Psoas muscle (tissue), 8 donors: ENCODE results near the gene DIO3. TPM values are rescaled to one million over a fixed set of nuclear protein-coding genes. Genes with fewer than 3 reads are reported as not detected.

Experiments
- ATAC-seq, 4 donors: fragments of 200-7000 bp; cut with Tn5 transposase; one replicate each; pipeline ENCODE4 v1.9.1; 2020; ENCODE audit warnings: moderate library complexity in 3 of 4, mild to moderate bottlenecking in 2 of 4
- DNase-seq, 2 donors: peaks; one replicate each; pipeline ENCODE4 v3.0.0-alpha.2; 2020
- H3K27ac ChIP-seq: fragments of 200-600 bp; one replicate; pipeline ENCODE4 v1.8.0; 2022
- H3K27me3 ChIP-seq, 3 donors: fragments of 200-600 bp in 1 of 3; one replicate each; pipeline versions ENCODE4 v1.6.1 to v1.8.0; 2013 to 2022; ENCODE audit warnings: low read length in 2 of 3, mild to moderate bottlenecking in 2 of 3, moderate library complexity in 1 of 3; ENCODE audit not compliant: insufficient read depth in 3 of 3
- H3K36me3 ChIP-seq, 2 donors: fragments of 200-600 bp in 1 of 2; one replicate each; pipeline versions ENCODE4 v1.6.1 to v1.8.0; 2013 to 2022; ENCODE audit warnings: low read depth in 1 of 2, mild to moderate bottlenecking in 1 of 2, moderate library complexity in 1 of 2; ENCODE audit not compliant: insufficient read depth in 1 of 2
- H3K4me1 ChIP-seq: fragments of 200-600 bp; one replicate; pipeline ENCODE4 v1.8.0; 2022
- H3K4me3 ChIP-seq: fragments of 200-600 bp; one replicate; pipeline ENCODE4 v1.8.0; 2022; ENCODE audit warnings: mild to moderate bottlenecking
- H3K9me3 ChIP-seq: fragments of 200-600 bp; one replicate; pipeline ENCODE4 v1.8.0; 2022
- WGBS, 3 donors: extraction: QIAGEN DNeasy Blood & Tissue Kit; methylation state at CpG; one replicate each; pipeline versions ENCODE4 v1.1.6 to v1.1.7; 2013; 5-methylcytosine and 5-hydroxymethylcytosine counted together
- intact Hi-C, 2 donors: fragments of 100-400 bp; cut with DNase I; formaldehyde crosslinking; loops; one replicate each; pipeline versions ENCODE4 v1.11.0 to v1.14.2; 2022
- polyA plus RNA-seq, 3 donors: library from polyadenylated mRNA; stranded (reverse); fragments of 200-250 nt; gene quantifications; one replicate each; pipeline ENCODE4 v1.2.3, GENCODE V29; 2013
- total RNA-seq, 4 donors: library from RNA; stranded (reverse); fragmentation: NEBNext Ultra II Directional in 2 of 4; extraction: Animal tissue kit (Norgen Biotek cat#: 25700) in 2 of 4; gene quantifications; one replicate each; pipeline versions ENCODE4 v1.2.1 to v1.2.4, GENCODE V29; 2021 to 2023
- TF ChIP-seq, protein P1 (sequence below): fragments of 200-600 bp; IDR thresholded peaks from one replicate; pipeline ENCODE4 v1.8.0; 2022; ENCODE audit warnings: antibody characterized with exemption
- donor health status: healthy with polysubstance abuse.
- donor health status: DM: no; HTN: no; CAD: no; lungs with moderate emphysema.
- donor health status: Bipolar disorder and iron deficiency.
- donor health status: healthy.
- donor health status: DM: yes; HTN: yes; CAD: no.
- donor health status: DM: no; HTN: no; CAD: no.
- donor health status: DM: no; HTN: no; CAD: no.
- donor health status: DM: yes; HTN: yes; CAD: no.

Gene DIO3
- total and polyA plus RNA-seq, 7 donors: 0.30 to 1.3 (median 0.84) TPM

DNA sequence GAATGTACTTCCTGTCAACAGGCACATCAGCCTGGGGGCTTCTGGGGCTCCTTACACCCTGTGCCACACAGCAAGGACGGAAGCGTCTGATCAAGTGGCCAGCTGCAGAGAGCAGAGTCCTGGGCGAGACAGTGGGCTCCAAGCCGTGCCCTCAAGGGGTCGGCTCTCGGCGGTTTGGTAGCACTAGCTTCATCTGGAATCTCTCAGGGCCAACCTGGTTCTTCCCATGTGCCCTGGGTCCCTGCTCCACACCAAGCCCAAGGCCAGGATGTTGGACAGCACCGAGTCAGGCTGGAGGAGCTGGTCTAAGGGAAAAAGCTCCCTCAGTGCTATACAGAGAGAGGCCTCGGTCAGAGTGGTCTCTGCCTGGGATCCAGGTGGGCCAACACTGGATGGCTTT is 20.5 kb downstream of the DIO3 start:
- 76 to 78% (median 77%) methylated on average over 9 of the region's 9 CpGs for WGBS, 3 donors
- H3K27ac ChIP-seq: no peak overlapping the region
- no peaks in the 10 kb centered on the region for H3K36me3 ChIP-seq
- no peak overlapping the region for H3K4me3 ChIP-seq
- ATAC-seq: no peak
- TF ChIP-seq, protein P1, sequence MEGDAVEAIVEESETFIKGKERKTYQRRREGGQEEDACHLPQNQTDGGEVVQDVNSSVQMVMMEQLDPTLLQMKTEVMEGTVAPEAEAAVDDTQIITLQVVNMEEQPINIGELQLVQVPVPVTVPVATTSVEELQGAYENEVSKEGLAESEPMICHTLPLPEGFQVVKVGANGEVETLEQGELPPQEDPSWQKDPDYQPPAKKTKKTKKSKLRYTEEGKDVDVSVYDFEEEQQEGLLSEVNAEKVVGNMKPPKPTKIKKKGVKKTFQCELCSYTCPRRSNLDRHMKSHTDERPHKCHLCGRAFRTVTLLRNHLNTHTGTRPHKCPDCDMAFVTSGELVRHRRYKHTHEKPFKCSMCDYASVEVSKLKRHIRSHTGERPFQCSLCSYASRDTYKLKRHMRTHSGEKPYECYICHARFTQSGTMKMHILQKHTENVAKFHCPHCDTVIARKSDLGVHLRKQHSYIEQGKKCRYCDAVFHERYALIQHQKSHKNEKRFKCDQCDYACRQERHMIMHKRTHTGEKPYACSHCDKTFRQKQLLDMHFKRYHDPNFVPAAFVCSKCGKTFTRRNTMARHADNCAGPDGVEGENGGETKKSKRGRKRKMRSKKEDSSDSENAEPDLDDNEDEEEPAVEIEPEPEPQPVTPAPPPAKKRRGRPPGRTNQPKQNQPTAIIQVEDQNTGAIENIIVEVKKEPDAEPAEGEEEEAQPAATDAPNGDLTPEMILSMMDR: no peak
- H3K9me3 ChIP-seq: no peaks in the 10 kb centered on the region
- no peaks in the 10 kb centered on the region for H3K4me1 ChIP-seq
- intact Hi-C loops: no loop called here
- DNase-seq: no peak
- H3K27me3 ChIP-seq: peaks cover 0 to 27% (median 4%) of the 10 kb centered on the region in 3 donors

DNA sequence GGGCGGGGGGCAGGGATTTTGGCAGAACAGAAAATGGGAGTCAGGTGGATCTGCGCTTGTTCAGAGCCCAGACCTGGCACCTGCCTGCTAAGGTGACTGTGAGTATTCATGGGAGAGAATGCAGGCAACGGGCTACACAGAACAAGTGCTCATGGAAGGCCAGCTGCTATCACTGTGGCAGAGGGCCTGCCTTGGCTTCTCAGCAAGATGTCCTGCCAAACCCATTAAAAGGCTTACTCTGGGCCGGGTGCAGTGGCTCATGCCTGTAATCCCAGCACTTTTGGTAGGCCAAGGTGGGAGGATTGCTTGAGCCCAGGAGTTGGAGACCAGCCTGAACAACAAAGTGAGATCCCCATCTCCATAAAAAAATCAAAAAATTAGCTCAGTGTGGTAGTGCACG is 21.0 kb downstream of the DIO3 start:
- intact Hi-C loops: no loop called here
- H3K36me3 ChIP-seq: no peaks in the 10 kb centered on the region
- H3K4me1 ChIP-seq: no peaks in the 10 kb centered on the region
- DNase-seq (no peak), ATAC-seq (no peak)
- TF ChIP-seq, protein P1: no peak
- H3K27me3 ChIP-seq: peaks cover 0 to 27% (median 4%) of the 10 kb centered on the region in 3 donors
- H3K27ac ChIP-seq: no peak overlapping the region
- no peaks in the 10 kb centered on the region for H3K9me3 ChIP-seq
- no peak overlapping the region for H3K4me3 ChIP-seq
- 51 to 66% (median 55%) methylated on average over 5 of the region's 5 CpGs for WGBS, 3 donors

DNA sequence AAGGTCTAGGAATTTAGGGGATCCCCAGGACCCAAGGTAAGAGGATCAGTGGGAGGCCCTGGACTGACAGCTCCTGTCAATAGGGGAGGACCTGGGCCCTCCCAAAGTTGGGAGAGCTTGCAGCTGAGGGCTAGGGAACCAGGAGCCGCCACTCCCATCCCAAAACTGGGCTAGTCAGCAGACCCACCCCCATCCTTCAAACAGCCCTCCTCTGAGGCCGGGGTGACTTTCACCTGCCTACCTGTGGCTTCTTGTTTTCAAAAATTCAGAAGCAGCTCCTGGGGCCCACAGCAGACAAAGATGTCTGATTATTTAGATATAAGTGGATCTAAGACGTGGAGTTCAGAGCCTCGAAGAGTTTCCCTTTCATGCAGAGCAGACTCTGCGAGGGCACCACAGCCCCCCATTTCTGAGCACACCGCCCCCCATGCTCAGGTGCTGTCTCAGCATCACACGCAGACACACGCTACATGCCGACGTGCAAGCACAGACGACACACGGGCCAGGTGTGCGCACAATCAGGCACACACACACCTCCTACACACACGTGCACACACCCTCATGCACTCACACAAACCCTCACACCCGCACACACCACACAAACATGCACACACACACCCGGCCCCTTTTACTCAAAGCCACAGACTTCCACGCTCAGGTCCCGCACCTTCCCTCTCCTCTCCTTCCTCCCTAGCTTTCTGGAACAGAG is 21.9 kb downstream of the DIO3 start:
- WGBS, 3 donors: 94% methylated on average over 18 of the region's 18 CpGs
- no peaks in the 10 kb centered on the region for H3K9me3 ChIP-seq
- H3K36me3 ChIP-seq: no peaks in the 10 kb centered on the region
- H3K4me3 ChIP-seq: no peak overlapping the region
- no peak overlapping the region for H3K27ac ChIP-seq
- no peaks in the 10 kb centered on the region for H3K4me1 ChIP-seq
- intact Hi-C loops: no loop called here
- TF ChIP-seq, protein P1: no peak
- DNase-seq (no peak), ATAC-seq (no peak)
- H3K27me3 ChIP-seq: peaks cover 0 to 27% (median 4%) of the 10 kb centered on the region in 3 donors

DNA sequence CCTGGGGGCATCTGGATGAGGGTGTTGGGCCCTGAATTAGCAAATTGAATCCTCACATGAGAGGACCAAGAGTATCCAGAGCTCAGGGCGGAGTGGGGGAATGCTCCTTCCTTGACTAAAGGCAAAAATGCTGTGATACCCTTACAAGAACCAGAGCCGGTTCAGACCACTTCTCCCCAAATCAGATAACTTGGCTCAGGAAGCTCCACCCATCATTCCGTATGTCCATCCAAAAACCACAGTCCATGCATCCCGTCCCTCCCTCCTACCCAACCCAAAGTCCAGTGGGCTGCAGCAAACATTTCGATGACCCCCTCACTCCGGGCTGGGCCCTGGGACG is 22.4 kb downstream of the DIO3 start:
- Histone ChIP-seq H3K9me3 (no peaks in the 10 kb centered on the region), H3K36me3 (no peaks in the 10 kb centered on the region), H3K4me3 (no peak overlapping the region), H3K4me1 (no peaks in the 10 kb centered on the region), H3K27me3 (peaks cover 0 to 27% (median 4%) of the 10 kb centered on the region in 3 donors), H3K27ac (no peak overlapping the region)
- intact Hi-C loops: no loop called here
- WGBS, 3 donors: 66 to 73% (median 68%) methylated on average over 7 of the region's 7 CpGs
- TF ChIP-seq, protein P1: no peak
- DNase-seq: no peak
- no peak for ATAC-seq
